ENCODE measurements around the gene ZMYND19.
"Not testable (repeated sequence)": the region's sequence is repeated elsewhere in the genome, so short reads cannot be mapped to it uniquely, and the experiment has no call there.

Gene ZMYND19

GRCh38 chr9:137574192-137574591 lies 16.1 kb downstream of the ZMYND19 start:
- H3K9me3 Mint-ChIP-seq, result peaks cover 0 to 3% of the 10 kb centered on the region in 2 donors
- ATAC-seq (replicated peaks) (no peak), DNase-seq (no peak)
- H3K4me3 Mint-ChIP-seq, result no peak overlapping the region
- H3K4me1 Mint-ChIP-seq, result peaks cover 27 to 49% of the 10 kb centered on the region in 2 donors
- H3K27me3 Mint-ChIP-seq, result no peaks in the 10 kb centered on the region
- peaks cover 38 to 47% of the 10 kb centered on the region in 2 donors for H3K36me3 Mint-ChIP-seq
- H3K27ac Mint-ChIP-seq, result no peak overlapping the region

DNA sequence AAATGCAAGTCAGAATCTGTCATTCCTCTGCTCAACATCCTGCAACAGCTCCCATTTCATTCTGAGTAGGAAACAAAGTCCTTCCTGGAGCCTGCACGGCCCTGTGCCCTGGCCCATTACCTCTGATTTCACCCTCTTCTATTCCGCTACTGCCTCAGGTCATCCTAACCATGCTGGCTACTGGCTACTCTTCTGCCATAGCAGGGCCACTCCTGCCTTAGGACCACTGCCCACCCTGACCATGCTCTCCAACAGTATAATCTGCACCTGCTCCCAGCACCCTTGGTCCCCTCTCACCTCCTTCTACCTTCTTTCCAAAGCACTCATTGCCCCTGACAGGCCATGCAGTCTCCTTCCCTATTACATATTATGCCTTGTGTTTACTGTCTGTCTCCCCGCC lies 19.7 kb downstream of the ZMYND19 start:
- H3K27me3 Mint-ChIP-seq, result no peaks in the 10 kb centered on the region
- peaks cover 41 to 50% of the 10 kb centered on the region in 2 donors for H3K36me3 Mint-ChIP-seq
- H3K4me1 Mint-ChIP-seq, result peaks cover 19 to 26% of the 10 kb centered on the region in 2 donors
- peak overlapping the region; percentile 82 for H3K27ac Mint-ChIP-seq
- ATAC-seq (replicated peaks) (no peak), DNase-seq (no peak)
- H3K4me3 Mint-ChIP-seq, result no peak overlapping the region
- H3K9me3 Mint-ChIP-seq, result peaks cover 5 to 7% of the 10 kb centered on the region in 2 donors

GRCh38 chr9:137569609-137570203 lies 20.6 kb downstream of the ZMYND19 start:
- Mint-ChIP-seq H3K9me3 (peaks cover 5 to 7% of the 10 kb centered on the region in 2 donors), H3K27me3 (no peaks in the 10 kb centered on the region), H3K4me3 (no peak overlapping the region), H3K27ac (no peak overlapping the region), H3K36me3 (peaks cover 36 to 45% of the 10 kb centered on the region in 2 donors), H3K4me1 (peaks cover 12 to 20% of the 10 kb centered on the region in 2 donors)
- no peak for ATAC-seq (replicated peaks)
- no peak for DNase-seq

DNA sequence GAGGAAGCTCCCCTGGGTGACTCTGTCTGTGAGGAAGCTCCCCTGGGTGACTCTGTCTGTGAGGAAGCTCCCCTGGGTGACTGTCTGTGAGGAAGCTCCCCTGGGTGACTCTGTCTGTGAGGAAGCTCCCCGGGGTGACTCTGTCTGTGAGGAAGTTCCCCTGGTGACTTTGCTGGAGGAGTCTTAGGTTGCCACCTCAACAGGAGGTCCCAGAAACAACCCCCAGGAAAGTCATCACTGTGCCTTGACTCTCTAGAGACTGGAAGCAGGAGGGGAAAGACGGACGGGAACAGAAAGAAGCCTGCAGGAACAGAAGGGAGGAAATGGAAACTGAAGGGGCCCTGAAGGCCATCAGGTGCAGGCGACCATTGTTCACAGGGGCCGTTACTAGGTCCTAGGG lies 21.9 kb downstream of the ZMYND19 start:
- DNase-seq; H3K4me3 Mint-ChIP-seq; H3K9me3 Mint-ChIP-seq; ATAC-seq (replicated peaks); H3K27me3 Mint-ChIP-seq: not testable (repeated sequence)
- H3K36me3 Mint-ChIP-seq, result peaks cover 44 to 50% of the 10 kb centered on the region in 2 donors
- peak overlapping the region; percentile 95 for H3K27ac Mint-ChIP-seq
- H3K4me1 Mint-ChIP-seq, result peaks cover 19 to 31% of the 10 kb centered on the region in 2 donors

- ATAC-seq (replicated peaks), result no peak
Measured at GRCh38 chr9:137564817-137565411, 25.4 kb downstream of the ZMYND19 start.

DNA sequence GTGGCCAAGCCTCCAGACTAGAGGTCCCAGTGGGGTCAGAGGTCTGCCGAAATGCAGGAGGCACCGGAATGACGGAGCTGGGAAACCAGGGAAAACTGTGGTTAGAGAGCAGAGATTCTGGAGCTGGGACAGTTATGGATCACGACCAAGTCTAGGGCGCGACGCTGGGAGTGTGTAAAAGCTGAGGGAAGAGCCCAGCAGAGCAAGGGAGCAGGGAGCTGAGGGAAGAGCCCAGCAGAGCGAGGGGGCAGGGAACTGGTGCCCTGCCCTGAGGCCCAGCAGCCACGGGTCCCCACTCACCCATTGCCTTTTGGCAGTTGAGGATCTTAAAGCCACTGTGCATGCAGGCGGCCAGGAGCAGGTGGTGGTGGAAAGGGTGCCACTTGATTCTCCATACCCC lies 26.2 kb downstream of the ZMYND19 start:
- ATAC-seq (replicated peaks) (no peak), DNase-seq (no peak)
- no peaks in the 10 kb centered on the region for H3K27me3 Mint-ChIP-seq
- H3K4me3 Mint-ChIP-seq, result no peak overlapping the region
- peaks cover 12 to 25% of the 10 kb centered on the region in 2 donors for H3K4me1 Mint-ChIP-seq
- no peak overlapping the region for H3K27ac Mint-ChIP-seq
- H3K36me3 Mint-ChIP-seq, result peaks cover 42 to 57% of the 10 kb centered on the region in 2 donors
- H3K9me3 Mint-ChIP-seq, result peaks cover 3 to 7% of the 10 kb centered on the region in 2 donors

More at GRCh38 chr9:137564817-137565411, 25.4 kb downstream of the ZMYND19 start:
- Mint-ChIP-seq H3K27me3 (no peaks in the 10 kb centered on the region), H3K9me3 (peaks cover 7% of the 10 kb centered on the region in 2 donors), H3K4me3 (peak overlapping the region in 1 of 2 donors; percentile 47), H3K36me3 (peaks cover 40 to 56% of the 10 kb centered on the region in 2 donors), H3K4me1 (peaks cover 15 to 25% of the 10 kb centered on the region in 2 donors), H3K27ac (no peak overlapping the region)
- no peak for DNase-seq

DNA sequence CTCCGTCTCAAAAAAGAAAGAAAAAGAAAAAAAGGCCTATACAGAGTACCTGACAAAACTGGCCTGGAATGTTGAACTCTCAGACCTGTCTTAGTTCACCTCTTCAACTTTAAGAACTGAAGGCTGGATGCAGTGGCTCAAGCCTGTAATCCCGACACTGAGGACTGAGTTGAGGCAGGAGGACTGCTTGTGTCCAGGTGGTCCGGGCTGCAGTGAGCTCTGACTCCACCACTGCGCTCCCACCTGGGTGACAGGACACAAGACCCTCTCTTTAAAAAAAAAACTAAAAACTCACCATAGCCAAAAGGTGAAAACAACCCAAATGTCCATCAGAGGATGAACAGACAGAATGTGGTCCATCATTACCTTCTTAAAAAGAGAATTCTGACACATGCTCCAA lies 32.2 kb downstream of the ZMYND19 start:
- H3K36me3 Mint-ChIP-seq, result peaks cover 43 to 61% of the 10 kb centered on the region in 2 donors
- DNase-seq (no peak), ATAC-seq (replicated peaks) (no peak)
- no peaks in the 10 kb centered on the region for H3K9me3 Mint-ChIP-seq
- no peak overlapping the region for H3K4me3 Mint-ChIP-seq
- no peaks in the 10 kb centered on the region for H3K27me3 Mint-ChIP-seq
- H3K4me1 Mint-ChIP-seq, result no peaks in the 10 kb centered on the region
- no peak overlapping the region for H3K27ac Mint-ChIP-seq

DNA sequence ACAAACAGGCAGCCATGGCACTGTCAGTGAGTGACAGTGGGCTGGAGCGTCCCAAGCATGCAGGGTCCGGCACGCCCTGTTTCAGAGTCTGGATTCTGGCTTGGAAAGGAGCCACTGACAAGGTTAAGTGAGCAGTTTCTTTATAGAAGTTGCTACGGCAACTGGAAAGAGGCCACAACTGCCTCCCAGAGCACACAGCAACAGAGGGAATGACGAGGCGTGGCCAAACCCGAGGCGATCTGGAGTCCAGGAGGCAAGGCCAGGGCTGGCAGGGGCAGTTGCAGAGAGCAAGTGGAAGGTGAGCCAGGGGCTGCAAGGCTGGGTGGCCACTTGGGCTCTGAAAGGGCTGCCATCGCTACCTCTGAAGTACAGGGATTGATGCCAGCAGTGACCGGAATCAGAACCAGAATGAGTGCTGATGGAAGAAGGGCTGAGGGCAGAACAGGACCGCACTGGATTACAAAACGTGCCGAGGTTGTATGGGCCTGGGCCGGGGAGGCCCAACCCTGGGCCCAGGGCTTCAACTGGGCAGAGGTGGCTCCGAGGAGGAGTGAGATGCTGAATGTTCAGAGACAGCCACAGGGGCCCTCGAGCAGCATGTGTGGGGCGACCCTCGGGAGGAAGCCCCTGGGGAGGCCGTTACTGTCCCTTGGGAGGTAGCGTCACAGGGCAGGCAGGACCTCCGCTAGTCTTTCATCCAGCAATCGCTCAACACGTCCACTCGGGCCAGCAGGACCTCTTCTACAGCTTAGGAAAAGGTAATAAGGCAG lies 34.1 kb downstream of the ZMYND19 start:
- H3K4me1 Mint-ChIP-seq, result peaks cover 3 to 9% of the 10 kb centered on the region in 2 donors
- DNase-seq (no peak), ATAC-seq (replicated peaks) (no peak)
- no peaks in the 10 kb centered on the region for H3K27me3 Mint-ChIP-seq
- peaks cover 37 to 52% of the 10 kb centered on the region in 2 donors for H3K36me3 Mint-ChIP-seq
- H3K4me3 Mint-ChIP-seq, result no peak overlapping the region
- H3K27ac Mint-ChIP-seq, result peak overlapping the region; percentile 62
- no peaks in the 10 kb centered on the region for H3K9me3 Mint-ChIP-seq

- ATAC-seq (replicated peaks), result no peak
- Mint-ChIP-seq H3K4me1 (peaks cover 5 to 13% of the 10 kb centered on the region in 2 donors), H3K27ac (peak overlapping the region; percentile 11), H3K9me3 (no peaks in the 10 kb centered on the region), H3K4me3 (no peak overlapping the region), H3K27me3 (no peaks in the 10 kb centered on the region), H3K36me3 (peaks cover 35 to 47% of the 10 kb centered on the region in 2 donors)
- DNase-seq, result no peak
Measured at GRCh38 chr9:137555179-137555578, 35.1 kb downstream of the ZMYND19 start.

DNA sequence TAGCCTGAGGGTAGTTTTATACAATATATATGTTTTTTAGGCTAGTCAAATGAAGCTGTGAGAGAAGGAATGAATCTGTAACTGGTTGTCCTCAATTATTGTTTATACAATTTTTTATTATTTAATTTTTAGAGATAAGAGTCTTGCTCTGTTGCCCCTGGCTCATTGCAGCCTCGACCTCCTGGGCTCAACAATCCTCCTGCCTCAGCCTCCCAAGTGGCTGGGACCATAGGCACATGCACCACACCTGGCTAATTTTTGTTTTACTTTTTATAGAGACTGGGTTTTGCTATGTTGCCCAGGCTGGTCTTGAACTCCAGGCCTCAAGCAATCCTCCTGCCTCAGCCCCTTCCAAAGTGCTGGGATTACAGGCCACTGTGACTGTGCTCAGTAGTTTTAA lies 36.0 kb downstream of the ZMYND19 start:
- peaks cover 12 to 21% of the 10 kb centered on the region in 2 donors for H3K4me1 Mint-ChIP-seq
- no peak overlapping the region for H3K4me3 Mint-ChIP-seq
- H3K27ac Mint-ChIP-seq, result no peak overlapping the region
- H3K36me3 Mint-ChIP-seq, result peaks cover 31 to 39% of the 10 kb centered on the region in 2 donors
- no peak for ATAC-seq (replicated peaks)
- H3K27me3 Mint-ChIP-seq, result no peaks in the 10 kb centered on the region
- DNase-seq, result no peak
- H3K9me3 Mint-ChIP-seq, result no peaks in the 10 kb centered on the region

DNA sequence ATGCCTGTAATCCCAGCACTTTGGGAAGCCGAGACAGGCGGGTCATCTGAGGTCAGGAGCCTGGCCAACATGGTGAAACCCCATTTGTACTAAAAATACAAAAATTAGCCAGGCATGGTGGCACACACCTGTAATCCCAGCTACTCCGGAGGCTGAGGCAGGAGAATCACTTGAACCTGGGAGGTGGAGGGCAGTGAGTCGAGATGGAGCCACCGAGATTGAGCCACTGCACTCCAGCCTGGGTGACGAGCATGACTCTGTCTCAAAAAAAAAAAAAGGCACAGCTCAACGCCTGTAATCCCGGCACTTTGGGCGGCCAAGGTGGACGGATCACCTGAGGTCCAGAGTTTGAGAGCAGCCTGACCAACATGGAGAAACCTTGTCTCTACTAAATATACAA lies 36.7 kb downstream of the ZMYND19 start:
- H3K9me3 Mint-ChIP-seq, result not testable (repeated sequence)

DNA sequence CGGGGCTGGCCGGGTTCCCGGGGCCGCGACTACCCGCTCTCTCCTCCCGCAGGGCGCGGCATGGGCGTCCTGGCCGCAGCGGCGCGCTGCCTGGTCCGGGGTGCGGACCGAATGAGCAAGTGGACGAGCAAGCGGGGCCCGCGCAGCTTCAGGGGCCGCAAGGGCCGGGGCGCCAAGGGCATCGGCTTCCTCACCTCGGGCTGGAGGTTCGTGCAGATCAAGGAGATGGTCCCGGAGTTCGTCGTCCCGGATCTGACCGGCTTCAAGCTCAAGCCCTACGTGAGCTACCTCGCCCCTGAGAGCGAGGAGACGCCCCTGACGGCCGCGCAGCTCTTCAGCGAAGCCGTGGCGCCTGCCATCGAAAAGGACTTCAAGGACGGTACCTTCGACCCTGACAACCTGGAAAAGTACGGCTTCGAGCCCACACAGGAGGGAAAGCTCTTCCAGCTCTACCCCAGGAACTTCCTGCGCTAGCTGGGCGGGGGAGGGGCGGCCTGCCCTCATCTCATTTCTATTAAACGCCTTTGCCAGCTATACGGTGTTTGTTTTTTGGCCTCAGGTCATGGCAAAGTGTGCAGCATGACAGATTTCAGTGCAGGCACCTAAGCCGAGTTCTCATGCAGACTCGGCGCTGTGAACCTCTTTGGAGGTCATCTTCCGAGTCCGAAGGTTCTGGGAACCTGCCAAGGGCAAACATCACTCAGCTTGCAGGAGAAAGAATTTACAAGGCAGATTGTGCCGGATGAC lies 38.1 kb downstream of the ZMYND19 start:
- no peak for DNase-seq
- Mint-ChIP-seq H3K9me3 (no peaks in the 10 kb centered on the region), H3K4me3 (peak overlapping the region; percentile 88), H3K36me3 (peaks cover 24 to 32% of the 10 kb centered on the region in 2 donors), H3K27ac (peak overlapping the region; percentile 91), H3K4me1 (peaks cover 20 to 41% of the 10 kb centered on the region in 2 donors), H3K27me3 (no peaks in the 10 kb centered on the region)
- ATAC-seq (replicated peaks), result peak; percentile 21 to 27

More for the DNA sequence above, 36.7 kb downstream of the ZMYND19 start:
- H3K27ac Mint-ChIP-seq; H3K27me3 Mint-ChIP-seq; DNase-seq; ATAC-seq (replicated peaks); H3K4me3 Mint-ChIP-seq: not testable (repeated sequence)
- Mint-ChIP-seq H3K36me3 (peaks cover 31 to 38% of the 10 kb centered on the region in 2 donors), H3K4me1 (peaks cover 15 to 28% of the 10 kb centered on the region in 2 donors)

- peak within 1 kb of the TSS; percentile 91 for H3K27ac Mint-ChIP-seq
- ATAC-seq (replicated peaks) (peak; percentile 88 to 90), DNase-seq (peak; percentile 75)
- no peaks in the 10 kb centered on the region for H3K27me3 Mint-ChIP-seq
- peaks cover 19 to 29% of the 10 kb centered on the region in 2 donors for H3K36me3 Mint-ChIP-seq
- H3K4me3 Mint-ChIP-seq, result peak within 1 kb of the TSS; percentile 88
- peaks cover 25 to 48% of the 10 kb centered on the region in 2 donors for H3K4me1 Mint-ChIP-seq
- no peaks in the 10 kb centered on the region for H3K9me3 Mint-ChIP-seq
Measured at GRCh38 chr9:137551264-137552021, 38.9 kb downstream of the ZMYND19 start, which contains the start of gene MRPL41. MRPL41 (plus strand) TSS chr9:137551879; CDS start chr9:137552082, 203 bp downstream.
